Activated naive CD4-positive, alpha-beta T cell treated with anti-CD3 and anti-CD28 coated beads, Interleukin-2, amount 50 U/mL, for 24 hours (primary cell): ENCODE measurements around the gene HMCN2.
"Not testable (repeated sequence)": the region's sequence is repeated elsewhere in the genome, so short reads cannot be mapped to it uniquely, and the experiment has no call there.

Experiments
- H3K27ac Mint-ChIP-seq: one replicate; pipeline ENCODE4 v1.8.0; 2021; ENCODE audit warnings: mild to moderate bottlenecking, mixed read lengths
- H3K27me3 Mint-ChIP-seq: one replicate; pipeline ENCODE4 v1.8.0; 2021; ENCODE audit warnings: mixed read lengths
- H3K36me3 Mint-ChIP-seq: one replicate; pipeline ENCODE4 v1.8.0; 2021; ENCODE audit warnings: mixed read lengths
- H3K4me1 Mint-ChIP-seq: one replicate; pipeline ENCODE4 v1.8.0; 2021; ENCODE audit warnings: mixed read lengths
- H3K4me3 Mint-ChIP-seq: one replicate; pipeline ENCODE4 v1.8.0; 2021; ENCODE audit warnings: mild to moderate bottlenecking, mixed read lengths
- H3K9me3 Mint-ChIP-seq: one replicate; pipeline ENCODE4 v1.8.0; 2021; ENCODE audit warnings: mixed read lengths

HMCN2 gene

DNA sequence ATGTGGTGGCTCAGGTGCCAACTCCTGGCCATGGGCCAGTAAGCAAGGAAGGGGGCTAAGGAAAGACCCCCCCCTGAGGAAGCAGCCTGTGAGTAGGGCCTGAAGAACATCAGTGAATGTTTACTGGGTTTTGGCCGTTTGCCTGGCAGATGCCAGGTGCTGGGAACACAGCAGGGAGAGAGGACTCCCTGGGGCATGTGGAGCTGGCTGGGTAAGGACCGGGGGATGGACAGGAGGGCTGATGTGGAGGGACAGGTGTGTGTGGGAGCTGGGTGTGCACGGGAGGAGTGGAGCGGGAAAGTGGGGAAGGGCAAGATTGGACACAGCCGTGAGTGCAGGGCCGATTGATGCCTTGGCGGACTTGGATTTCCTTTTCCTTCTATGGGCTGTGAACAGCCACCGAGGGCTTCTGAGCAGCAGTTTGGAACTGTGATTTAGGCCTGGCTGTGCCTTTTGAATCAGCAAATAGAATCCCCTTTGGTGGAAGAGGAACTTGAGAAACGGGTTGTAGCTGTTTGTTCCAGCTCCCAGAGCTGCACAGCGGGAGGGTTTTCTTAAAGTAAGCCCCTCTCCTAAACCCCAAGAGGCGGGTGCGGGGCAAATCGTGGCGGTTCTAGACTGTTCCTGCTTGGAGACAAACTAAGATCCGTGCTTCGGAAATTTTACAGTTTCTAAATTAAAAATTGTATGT, 3.1 kb downstream of the HMCN2 start:
- H3K27me3 Mint-ChIP-seq, result peaks cover 41% of the 10 kb centered on the region
- H3K27ac Mint-ChIP-seq, result no peak overlapping the region
- H3K36me3 Mint-ChIP-seq, result no peaks in the 10 kb centered on the region
- H3K4me1 Mint-ChIP-seq, result peaks cover 9% of the 10 kb centered on the region
- no peaks in the 10 kb centered on the region for H3K9me3 Mint-ChIP-seq
- no peak overlapping the region for H3K4me3 Mint-ChIP-seq

DNA sequence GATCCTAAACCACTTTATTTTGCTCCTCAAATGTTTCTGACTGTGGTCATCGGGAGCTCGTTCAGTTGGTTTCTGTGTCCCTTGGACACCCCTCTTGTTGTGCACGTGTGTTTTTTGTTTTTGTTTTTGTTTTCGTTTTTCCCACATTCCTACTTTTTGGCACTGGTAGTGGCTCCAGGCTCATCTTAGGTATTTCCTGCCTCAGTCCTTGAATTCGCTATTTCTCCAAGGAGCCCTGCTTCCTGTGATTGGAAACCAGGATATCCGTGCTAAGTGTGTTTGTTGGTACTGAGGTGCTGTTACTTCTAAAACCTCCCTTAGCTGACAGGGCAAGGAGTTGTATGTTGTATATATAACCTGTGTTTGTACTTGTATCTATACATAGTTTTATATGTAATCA, 5.9 kb downstream of the HMCN2 start:
- Mint-ChIP-seq H3K4me1 (peaks cover 5% of the 10 kb centered on the region), H3K36me3 (no peaks in the 10 kb centered on the region), H3K9me3 (no peaks in the 10 kb centered on the region), H3K27me3 (peaks cover 33% of the 10 kb centered on the region), H3K27ac (no peak overlapping the region), H3K4me3 (no peak overlapping the region)

- no peaks in the 10 kb centered on the region for H3K9me3 Mint-ChIP-seq
- H3K27me3 Mint-ChIP-seq, result peaks cover 15% of the 10 kb centered on the region
- no peak overlapping the region for H3K27ac Mint-ChIP-seq
Observed at GRCh38 chr9:130275156-130275555, 9.6 kb downstream of the HMCN2 start.

GRCh38 chr9:130276121-130276520, 10.6 kb downstream of the HMCN2 start:
- Mint-ChIP-seq H3K4me1 (no peaks in the 10 kb centered on the region), H3K36me3 (no peaks in the 10 kb centered on the region), H3K27me3 (peaks cover 13% of the 10 kb centered on the region), H3K9me3 (no peaks in the 10 kb centered on the region), H3K4me3 (no peak overlapping the region), H3K27ac (no peak overlapping the region)

More at GRCh38 chr9:130275156-130275555, 9.6 kb downstream of the HMCN2 start:
- Mint-ChIP-seq H3K4me3 (no peak overlapping the region), H3K36me3 (no peaks in the 10 kb centered on the region), H3K4me1 (no peaks in the 10 kb centered on the region)

DNA sequence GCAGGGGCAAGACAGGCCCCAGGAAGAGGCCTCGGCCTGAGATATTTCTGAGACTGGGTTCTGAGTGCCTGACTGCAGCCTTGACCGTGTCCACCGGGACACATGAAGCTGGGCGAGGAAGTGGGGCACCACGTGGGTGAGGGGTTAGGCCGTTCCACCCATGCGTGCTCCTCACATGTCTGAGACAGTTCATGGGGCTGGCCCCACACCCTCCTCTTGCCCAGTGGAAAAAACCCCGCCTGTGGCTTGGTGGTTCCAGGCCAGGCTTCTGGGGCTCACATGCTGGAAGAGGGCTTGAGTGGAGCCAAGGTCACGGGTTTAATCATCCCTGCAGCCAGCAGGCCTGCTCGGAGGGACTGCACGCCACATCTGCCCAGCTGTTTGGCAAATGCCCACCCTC, 11.4 kb downstream of the HMCN2 start:
- H3K4me3 Mint-ChIP-seq, result no peak overlapping the region
- H3K27me3 Mint-ChIP-seq, result peaks cover 10% of the 10 kb centered on the region
- no peaks in the 10 kb centered on the region for H3K9me3 Mint-ChIP-seq
- H3K27ac Mint-ChIP-seq, result no peak overlapping the region
- no peaks in the 10 kb centered on the region for H3K4me1 Mint-ChIP-seq
- H3K36me3 Mint-ChIP-seq, result no peaks in the 10 kb centered on the region

DNA sequence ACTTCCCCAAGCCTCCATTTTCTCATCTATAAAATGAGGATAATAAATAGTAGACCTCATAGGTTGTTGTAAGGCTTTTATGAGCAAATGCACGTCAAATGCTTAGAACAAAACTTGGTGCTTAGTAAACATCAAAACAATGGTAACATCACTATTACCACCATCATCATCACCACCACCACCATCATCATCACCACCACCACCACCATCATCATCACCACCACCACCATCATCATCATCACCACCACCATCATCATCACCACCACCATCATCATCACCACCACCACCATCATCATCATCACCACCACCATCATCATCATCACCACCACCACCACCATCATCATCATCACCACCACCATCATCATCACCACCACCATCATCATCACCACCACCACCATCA, 12.0 kb downstream of the HMCN2 start:
- not testable (repeated sequence) for H3K4me1 Mint-ChIP-seq, H3K36me3 Mint-ChIP-seq, H3K9me3 Mint-ChIP-seq, H3K4me3 Mint-ChIP-seq, H3K27ac Mint-ChIP-seq
- peaks cover 12% of the 10 kb centered on the region for H3K27me3 Mint-ChIP-seq

GRCh38 chr9:130283539-130284248, 18.1 kb downstream of the HMCN2 start:
- Mint-ChIP-seq H3K4me3 (no peak overlapping the region), H3K27ac (no peak overlapping the region), H3K27me3 (peaks cover 17% of the 10 kb centered on the region)

GRCh38 chr9:130284249-130284625, 18.7 kb downstream of the HMCN2 start:
- H3K9me3 Mint-ChIP-seq, result no peaks in the 10 kb centered on the region
- no peak overlapping the region for H3K27ac Mint-ChIP-seq
- peaks cover 17% of the 10 kb centered on the region for H3K27me3 Mint-ChIP-seq
- H3K36me3 Mint-ChIP-seq, result no peaks in the 10 kb centered on the region
- no peaks in the 10 kb centered on the region for H3K4me1 Mint-ChIP-seq
- no peak overlapping the region for H3K4me3 Mint-ChIP-seq

More at GRCh38 chr9:130283539-130284248, 18.1 kb downstream of the HMCN2 start:
- H3K4me1 Mint-ChIP-seq, result no peaks in the 10 kb centered on the region
- no peaks in the 10 kb centered on the region for H3K9me3 Mint-ChIP-seq
- no peaks in the 10 kb centered on the region for H3K36me3 Mint-ChIP-seq

DNA sequence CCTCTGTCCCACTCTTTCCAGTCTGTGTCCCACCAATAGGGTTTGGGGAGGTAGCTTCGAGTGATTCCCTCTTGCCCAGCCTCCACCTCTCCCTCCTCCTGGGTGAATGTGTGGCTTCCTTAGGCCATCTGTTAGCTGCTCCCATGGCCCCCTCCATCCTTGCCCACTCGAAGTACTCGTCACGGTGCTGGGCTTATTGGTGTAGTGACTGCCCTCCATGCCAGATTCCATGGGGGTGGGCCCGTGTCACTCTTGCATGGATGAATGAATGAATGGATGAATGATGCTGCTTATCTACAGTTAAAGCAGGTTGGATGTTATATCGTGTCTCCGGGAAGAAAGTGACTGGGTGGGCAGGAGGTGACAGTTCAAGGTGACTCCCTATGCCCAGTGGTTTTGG, 19.1 kb downstream of the HMCN2 start:
- Mint-ChIP-seq H3K4me1 (no peaks in the 10 kb centered on the region), H3K27me3 (peaks cover 17% of the 10 kb centered on the region), H3K27ac (no peak overlapping the region), H3K9me3 (no peaks in the 10 kb centered on the region), H3K36me3 (no peaks in the 10 kb centered on the region), H3K4me3 (no peak overlapping the region)

- Mint-ChIP-seq H3K36me3 (no peaks in the 10 kb centered on the region), H3K4me1 (no peaks in the 10 kb centered on the region), H3K9me3 (no peaks in the 10 kb centered on the region), H3K27me3 (peaks cover 17% of the 10 kb centered on the region), H3K27ac (no peak overlapping the region), H3K4me3 (no peak overlapping the region)
Observed at GRCh38 chr9:130285271-130285670, 19.7 kb downstream of the HMCN2 start.

GRCh38 chr9:130286072-130286770, 20.7 kb downstream of the HMCN2 start:
- no peak overlapping the region for H3K27ac Mint-ChIP-seq
- H3K9me3 Mint-ChIP-seq, result no peaks in the 10 kb centered on the region
- H3K4me1 Mint-ChIP-seq, result no peaks in the 10 kb centered on the region
- H3K36me3 Mint-ChIP-seq, result no peaks in the 10 kb centered on the region
- peaks cover 19% of the 10 kb centered on the region for H3K27me3 Mint-ChIP-seq
- H3K4me3 Mint-ChIP-seq, result no peak overlapping the region

DNA sequence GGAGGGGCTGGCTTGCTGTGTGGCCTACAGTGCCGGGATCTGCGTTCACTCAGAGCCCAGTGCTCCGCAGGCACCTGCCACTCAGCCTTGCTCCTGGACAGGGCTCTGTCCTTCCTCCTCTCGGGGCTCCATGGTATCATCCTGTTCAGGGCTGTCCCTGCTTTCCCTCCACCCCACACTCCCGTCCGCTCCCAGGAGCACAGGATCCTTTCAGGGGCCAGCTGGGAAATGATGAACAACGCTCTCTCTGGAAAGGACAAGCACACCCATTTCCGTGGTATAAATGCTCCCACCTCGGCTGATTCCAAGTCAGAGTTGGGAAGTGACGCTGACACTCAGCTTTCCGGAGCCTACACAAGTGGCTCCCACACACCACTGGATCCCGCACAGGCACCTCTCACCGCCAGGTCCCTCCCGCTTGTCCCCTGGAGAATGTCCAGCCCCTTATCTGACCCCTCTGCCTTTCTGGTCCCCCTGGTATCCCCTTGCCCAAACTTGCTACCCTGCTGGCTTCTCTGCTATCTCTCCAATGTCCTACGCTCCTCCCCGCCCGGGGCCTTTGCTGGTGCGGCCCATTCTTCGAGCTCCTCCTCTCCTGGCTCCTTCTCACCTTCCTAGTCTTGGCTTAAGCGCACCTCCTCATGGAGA, 21.3 kb downstream of the HMCN2 start:
- Mint-ChIP-seq H3K27ac (no peak overlapping the region), H3K4me1 (no peaks in the 10 kb centered on the region), H3K4me3 (no peak overlapping the region), H3K9me3 (no peaks in the 10 kb centered on the region), H3K27me3 (peaks cover 19% of the 10 kb centered on the region), H3K36me3 (no peaks in the 10 kb centered on the region)

DNA sequence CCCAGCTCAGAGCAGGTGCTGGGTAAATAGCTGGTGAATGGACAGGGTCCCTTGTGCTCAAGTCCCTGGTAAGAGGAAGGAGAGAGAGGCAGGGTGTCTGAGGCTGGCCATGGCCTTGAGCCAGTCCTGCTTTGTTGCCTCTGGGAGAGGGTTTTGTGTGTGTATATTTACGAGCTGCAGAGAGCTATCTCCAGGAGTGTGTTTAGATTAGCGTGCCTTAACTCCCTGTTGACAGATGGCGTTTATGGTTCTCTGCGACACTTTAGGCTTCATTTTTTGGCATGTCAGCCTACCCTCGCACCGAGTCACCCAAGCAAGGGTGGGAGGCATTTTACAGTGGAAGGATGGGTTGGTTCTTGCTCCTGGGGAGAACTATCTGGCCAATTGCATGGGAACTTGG, 22.2 kb downstream of the HMCN2 start:
- H3K4me3 Mint-ChIP-seq, result no peak overlapping the region
- H3K36me3 Mint-ChIP-seq, result no peaks in the 10 kb centered on the region
- no peaks in the 10 kb centered on the region for H3K4me1 Mint-ChIP-seq
- H3K27me3 Mint-ChIP-seq, result peaks cover 15% of the 10 kb centered on the region
- H3K27ac Mint-ChIP-seq, result no peak overlapping the region
- H3K9me3 Mint-ChIP-seq, result no peaks in the 10 kb centered on the region

DNA sequence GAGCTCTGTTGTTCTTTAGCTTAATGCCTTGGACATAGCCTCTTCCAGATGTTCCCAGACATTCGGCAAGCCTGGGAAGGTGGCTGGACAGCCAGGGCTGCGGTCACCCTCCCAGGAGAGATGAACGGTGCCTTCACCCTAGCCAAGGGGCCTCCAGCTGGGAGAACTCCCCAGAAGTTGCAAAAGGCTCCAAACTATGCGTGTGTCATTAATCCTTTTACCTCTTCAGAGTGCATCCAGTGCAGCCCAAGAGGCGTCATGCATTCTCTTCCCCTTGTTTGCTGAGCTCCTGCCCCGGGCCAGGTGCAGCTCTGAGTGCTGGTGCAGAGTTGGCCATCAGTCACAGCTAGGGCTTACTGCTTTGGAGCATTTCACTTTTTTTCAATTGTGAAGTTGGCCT, 22.8 kb downstream of the HMCN2 start:
- Mint-ChIP-seq H3K4me3 (no peak overlapping the region), H3K27ac (no peak overlapping the region), H3K9me3 (no peaks in the 10 kb centered on the region), H3K4me1 (no peaks in the 10 kb centered on the region), H3K36me3 (no peaks in the 10 kb centered on the region), H3K27me3 (peaks cover 17% of the 10 kb centered on the region)

- Mint-ChIP-seq H3K4me1 (no peaks in the 10 kb centered on the region), H3K36me3 (no peaks in the 10 kb centered on the region), H3K9me3 (no peaks in the 10 kb centered on the region), H3K27me3 (peaks cover 21% of the 10 kb centered on the region), H3K27ac (no peak overlapping the region), H3K4me3 (no peak overlapping the region)
Observed at GRCh38 chr9:130288926-130289690, 23.5 kb downstream of the HMCN2 start.
